ENCODE data around the gene TTR. TPM values are rescaled to one million over a fixed set of nuclear protein-coding genes. Genes with fewer than 3 reads are reported as not detected.

TTR gene
- total RNA-seq, 4 donors from 2014 or later: not detected

DNA sequence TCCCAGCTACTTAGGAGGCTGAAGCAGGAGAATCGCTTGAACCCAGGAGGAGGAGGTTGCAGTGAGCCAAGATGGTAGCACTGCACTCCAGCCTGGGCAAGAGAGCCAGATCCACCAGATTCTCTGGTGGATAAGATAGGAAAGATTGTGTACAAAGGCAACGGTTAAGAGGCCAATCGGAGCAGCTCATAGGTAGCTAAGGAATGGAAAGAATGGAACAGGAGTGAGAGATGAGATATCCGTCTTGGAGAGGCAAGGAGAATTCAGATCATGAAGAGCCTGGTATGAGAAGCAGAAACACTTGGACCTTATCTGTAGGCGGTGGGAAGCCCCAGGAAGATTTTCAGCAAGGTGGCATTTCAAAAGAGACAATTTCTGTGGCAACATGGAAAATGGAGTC is 27.1 kb downstream of the TTR start:
- Histone ChIP-seq H3K9me3 (no peaks in the 10 kb centered on the region), H3K36me3 (no peaks in the 10 kb centered on the region), H3K4me3 (no peak overlapping the region), H3K27ac (no peak overlapping the region), H3K27me3 (no peaks in the 10 kb centered on the region), H3K4me1 (no peaks in the 10 kb centered on the region)
- intact Hi-C loops (cut with DNase I): no loop called here
- WGBS, 2 donors: 94 to 96% methylated on average over 5 of the region's 5 CpGs
- no peak for DNase-seq
- TF ChIP-seq, protein P1, sequence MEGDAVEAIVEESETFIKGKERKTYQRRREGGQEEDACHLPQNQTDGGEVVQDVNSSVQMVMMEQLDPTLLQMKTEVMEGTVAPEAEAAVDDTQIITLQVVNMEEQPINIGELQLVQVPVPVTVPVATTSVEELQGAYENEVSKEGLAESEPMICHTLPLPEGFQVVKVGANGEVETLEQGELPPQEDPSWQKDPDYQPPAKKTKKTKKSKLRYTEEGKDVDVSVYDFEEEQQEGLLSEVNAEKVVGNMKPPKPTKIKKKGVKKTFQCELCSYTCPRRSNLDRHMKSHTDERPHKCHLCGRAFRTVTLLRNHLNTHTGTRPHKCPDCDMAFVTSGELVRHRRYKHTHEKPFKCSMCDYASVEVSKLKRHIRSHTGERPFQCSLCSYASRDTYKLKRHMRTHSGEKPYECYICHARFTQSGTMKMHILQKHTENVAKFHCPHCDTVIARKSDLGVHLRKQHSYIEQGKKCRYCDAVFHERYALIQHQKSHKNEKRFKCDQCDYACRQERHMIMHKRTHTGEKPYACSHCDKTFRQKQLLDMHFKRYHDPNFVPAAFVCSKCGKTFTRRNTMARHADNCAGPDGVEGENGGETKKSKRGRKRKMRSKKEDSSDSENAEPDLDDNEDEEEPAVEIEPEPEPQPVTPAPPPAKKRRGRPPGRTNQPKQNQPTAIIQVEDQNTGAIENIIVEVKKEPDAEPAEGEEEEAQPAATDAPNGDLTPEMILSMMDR (IDR thresholded peaks at IDR 0.05): no peak
- no peak for TF ChIP-seq POLR2A (IDR thresholded peaks at IDR 0.05)

DNA sequence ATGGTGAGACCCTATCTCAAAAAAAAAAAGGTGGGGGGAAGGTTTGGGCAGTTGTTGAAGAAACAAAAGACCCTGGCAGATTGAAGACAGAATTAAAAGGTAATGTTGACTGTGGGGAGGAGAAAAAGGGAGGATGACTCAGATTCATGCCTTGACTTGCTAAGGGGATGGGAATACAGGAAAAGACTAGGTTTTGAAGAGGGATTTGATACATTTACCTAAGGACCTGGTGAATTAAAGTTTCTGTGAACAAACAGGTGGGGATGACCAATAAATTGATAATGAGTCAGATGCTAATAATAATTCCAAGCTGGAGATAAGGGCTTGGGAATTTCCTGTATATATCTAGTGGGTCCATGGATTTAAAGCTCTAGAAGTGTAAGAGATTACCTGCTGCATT is 27.6 kb downstream of the TTR start:
- Histone ChIP-seq H3K9me3 (no peaks in the 10 kb centered on the region), H3K4me3 (no peak overlapping the region), H3K36me3 (no peaks in the 10 kb centered on the region), H3K4me1 (no peaks in the 10 kb centered on the region), H3K27me3 (no peaks in the 10 kb centered on the region), H3K27ac (no peak overlapping the region)
- TF ChIP-seq POLR2A (IDR thresholded peaks at IDR 0.05): no peak
- TF ChIP-seq, protein P1 (IDR thresholded peaks at IDR 0.05): no peak
- DNase-seq: no peak
- intact Hi-C loops (cut with DNase I): no loop called here

DNA sequence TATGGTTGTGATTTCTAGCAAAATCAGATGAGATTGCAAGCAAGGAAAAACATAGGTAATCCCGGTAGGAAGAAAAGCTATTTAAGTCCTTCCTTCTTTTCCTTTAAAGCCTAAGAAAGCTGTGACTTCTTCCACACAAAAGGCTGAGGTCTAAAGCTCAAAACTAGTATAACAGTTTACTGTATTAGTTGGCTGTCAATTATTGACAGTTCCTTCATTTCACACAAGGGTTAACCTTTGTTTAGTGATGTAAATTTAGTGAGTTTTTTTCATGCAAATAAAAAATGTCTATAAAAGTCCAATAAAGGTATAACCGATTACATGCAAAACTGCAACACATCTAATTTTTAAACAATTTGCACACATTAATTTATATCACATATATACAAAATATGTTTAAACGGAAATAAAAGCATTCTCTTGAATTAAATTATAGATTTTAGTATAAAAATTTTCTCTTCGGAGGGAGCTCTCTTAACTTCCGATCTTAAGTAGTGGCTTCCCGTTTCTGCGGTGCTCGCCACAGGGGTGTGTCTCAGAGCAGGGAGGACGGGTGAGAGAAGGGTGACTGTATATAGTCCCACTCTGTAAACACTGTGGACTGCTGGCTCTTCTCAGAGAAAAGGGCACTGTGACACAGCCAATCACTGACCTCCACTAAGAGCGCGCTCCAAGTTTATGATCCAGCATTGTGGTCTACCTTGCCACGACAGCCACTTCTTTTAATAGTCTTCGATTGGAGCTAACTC is 33.4 kb downstream of the TTR start:
- Histone ChIP-seq H3K27ac (no peak overlapping the region), H3K36me3 (peaks cover 0 to 9% (median 0%) of the 10 kb centered on the region in 3 donors), H3K9me3 (no peaks in the 10 kb centered on the region), H3K4me1 (no peaks in the 10 kb centered on the region), H3K4me3 (no peak overlapping the region), H3K27me3 (no peaks in the 10 kb centered on the region)
- no peak for TF ChIP-seq POLR2A (IDR thresholded peaks at IDR 0.05)
- TF ChIP-seq, protein P1 (IDR thresholded peaks at IDR 0.05): no peak
- no peak for DNase-seq
- intact Hi-C loops (cut with DNase I): no loop called here
- 86 to 88% methylated on average over 13 of the region's 13 CpGs for WGBS, 2 donors

DNA sequence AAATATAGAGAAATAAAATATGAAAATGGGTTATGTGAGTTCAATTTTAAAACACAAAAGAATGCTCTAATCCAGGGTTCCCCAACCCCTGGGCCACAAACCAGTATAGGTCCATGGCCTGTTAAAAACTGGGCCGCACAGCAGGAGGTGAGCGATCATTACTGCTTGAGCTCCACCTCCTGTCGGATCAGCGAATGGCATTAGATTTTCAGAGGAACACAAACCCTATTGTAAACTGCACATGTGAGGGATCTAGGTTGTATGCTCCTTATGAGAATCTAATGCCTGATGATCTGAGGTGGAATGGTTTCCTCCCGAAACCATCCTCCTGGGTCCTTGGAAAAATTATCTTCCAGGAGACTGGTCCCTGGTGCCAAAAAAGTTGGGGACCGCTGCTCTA is 34.7 kb downstream of the TTR start:
- no peak for DNase-seq
- intact Hi-C loops (cut with DNase I): no loop called here
- no peak overlapping the region for H3K27ac ChIP-seq
- no peaks in the 10 kb centered on the region for H3K9me3 ChIP-seq
- H3K36me3 ChIP-seq: peaks cover 0 to 9% (median 0%) of the 10 kb centered on the region in 3 donors
- 85 to 93% methylated on average over 6 of the region's 6 CpGs for WGBS, 2 donors
- H3K27me3 ChIP-seq: no peaks in the 10 kb centered on the region
- TF ChIP-seq, protein P1 (IDR thresholded peaks at IDR 0.05): no peak
- TF ChIP-seq POLR2A (IDR thresholded peaks at IDR 0.05): no peak
- H3K4me1 ChIP-seq: no peaks in the 10 kb centered on the region
- no peak overlapping the region for H3K4me3 ChIP-seq

DNA sequence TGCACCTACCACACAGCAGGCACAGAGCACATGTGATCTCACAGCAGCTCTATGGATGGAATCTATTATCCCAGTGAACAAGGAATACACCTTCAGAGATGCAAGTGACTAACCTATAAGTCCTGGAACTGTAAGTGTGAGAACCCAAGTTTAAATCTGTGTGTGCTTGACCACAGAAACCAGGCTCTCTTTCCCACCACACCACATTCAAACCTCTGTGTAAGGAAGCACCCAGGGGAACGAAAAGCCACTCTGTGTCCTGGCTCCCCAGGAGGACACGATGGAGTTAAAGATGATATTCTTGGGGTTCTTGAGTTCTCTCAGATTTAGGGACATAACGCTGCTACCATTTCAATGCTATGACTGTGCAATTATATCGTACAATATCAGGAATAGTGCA is 38.9 kb downstream of the TTR start:
- no peak overlapping the region for H3K27ac ChIP-seq
- TF ChIP-seq, protein P1 (IDR thresholded peaks at IDR 0.05): no peak
- no peak for TF ChIP-seq POLR2A (IDR thresholded peaks at IDR 0.05)
- peaks cover 0 to 2% (median 0%) of the 10 kb centered on the region in 3 donors for H3K36me3 ChIP-seq
- DNase-seq: no peak
- no peak overlapping the region for H3K4me3 ChIP-seq
- no peaks in the 10 kb centered on the region for H3K9me3 ChIP-seq
- H3K4me1 ChIP-seq: no peaks in the 10 kb centered on the region
- WGBS, 2 donors: 91 to 100% methylated on average over 4 of the region's 4 CpGs
- no peaks in the 10 kb centered on the region for H3K27me3 ChIP-seq
- intact Hi-C loops (cut with DNase I): no loop called here
